Measurements from ENCODE around the gene DAAM1.

Gene DAAM1

GRCh38 chr14:59161561-59162175 is 26.8 kb upstream of the DAAM1 start:
- TF ChIP-seq, protein P1, sequence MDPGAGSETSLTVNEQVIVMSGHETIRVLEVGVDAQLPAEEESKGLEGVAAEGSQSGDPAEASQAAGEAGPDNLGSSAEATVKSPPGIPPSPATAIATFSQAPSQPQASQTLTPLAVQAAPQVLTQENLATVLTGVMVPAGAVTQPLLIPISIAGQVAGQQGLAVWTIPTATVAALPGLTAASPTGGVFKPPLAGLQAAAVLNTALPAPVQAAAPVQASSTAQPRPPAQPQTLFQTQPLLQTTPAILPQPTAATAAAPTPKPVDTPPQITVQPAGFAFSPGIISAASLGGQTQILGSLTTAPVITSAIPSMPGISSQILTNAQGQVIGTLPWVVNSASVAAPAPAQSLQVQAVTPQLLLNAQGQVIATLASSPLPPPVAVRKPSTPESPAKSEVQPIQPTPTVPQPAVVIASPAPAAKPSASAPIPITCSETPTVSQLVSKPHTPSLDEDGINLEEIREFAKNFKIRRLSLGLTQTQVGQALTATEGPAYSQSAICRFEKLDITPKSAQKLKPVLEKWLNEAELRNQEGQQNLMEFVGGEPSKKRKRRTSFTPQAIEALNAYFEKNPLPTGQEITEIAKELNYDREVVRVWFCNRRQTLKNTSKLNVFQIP (CRISPR knock-in tag; IDR thresholded peaks at IDR 0.05; ENCODE audit: borderline replicate concordance, low read depth): no peak
- TF ChIP-seq ZC3H10 (CRISPR knock-in tag; IDR thresholded peaks at IDR 0.05) (no peak), CSDC2 (CRISPR knock-in tag; IDR thresholded peaks at IDR 0.05) (no peak), ZNF70 (CRISPR knock-in tag; IDR thresholded peaks at IDR 0.05) (no peak), PPARA (CRISPR knock-in tag; IDR thresholded peaks at IDR 0.05; ENCODE audit: borderline replicate concordance) (no peak), CSRNP3 (CRISPR knock-in tag; IDR thresholded peaks at IDR 0.05) (no peak), ESRRG (CRISPR knock-in tag; IDR thresholded peaks at IDR 0.05) (no peak), GLIS3 (CRISPR knock-in tag; IDR thresholded peaks at IDR 0.05) (no peak), ARNTL (CRISPR knock-in tag; IDR thresholded peaks at IDR 0.05; ENCODE audit: borderline replicate concordance, low read depth) (no peak), PATZ1 (CRISPR knock-in tag; IDR thresholded peaks at IDR 0.05; ENCODE audit: borderline replicate concordance) (no peak), SNAI2 (CRISPR knock-in tag; IDR thresholded peaks at IDR 0.05) (no peak), RARB (CRISPR knock-in tag; IDR thresholded peaks at IDR 0.05) (no peak), BACH2 (CRISPR knock-in tag; IDR thresholded peaks at IDR 0.05; ENCODE audit: borderline replicate concordance) (no peak), TCF4 (CRISPR knock-in tag; IDR thresholded peaks at IDR 0.05; ENCODE audit: borderline replicate concordance) (no peak), ISL1 (CRISPR knock-in tag; IDR thresholded peaks at IDR 0.05) (no peak), ZNF8 (CRISPR knock-in tag; IDR thresholded peaks at IDR 0.05) (no peak)
- ATAC-seq: peak; percentile 63

DNA sequence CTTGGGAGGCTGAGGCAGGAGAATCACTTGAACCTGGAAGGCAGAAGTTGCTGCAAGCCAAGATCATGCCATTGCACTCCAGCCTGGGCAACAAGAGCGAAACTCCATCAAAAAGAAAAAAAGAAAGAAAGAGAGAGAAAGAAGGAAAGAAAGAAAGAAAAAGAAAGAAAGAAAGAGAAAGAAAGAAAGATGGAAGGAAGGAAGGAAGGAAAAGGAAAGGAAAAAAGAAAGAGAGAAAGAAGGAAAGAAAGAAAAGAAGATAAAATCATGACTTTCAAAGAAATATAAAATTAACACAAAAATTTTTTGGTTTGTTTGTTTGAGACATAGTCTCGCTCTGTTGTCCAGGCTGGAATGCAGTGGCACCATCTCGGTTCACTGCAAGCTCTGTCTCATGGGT is 22.2 kb upstream of the DAAM1 start:
- no peak for ATAC-seq
- TF ChIP-seq GLIS3 (CRISPR knock-in tag; IDR thresholded peaks at IDR 0.05): no peak
- no peak for TF ChIP-seq TSHZ2 (CRISPR knock-in tag; IDR thresholded peaks at IDR 0.05)
- no peak for TF ChIP-seq ZFP30 (CRISPR knock-in tag; IDR thresholded peaks at IDR 0.05)
- TF ChIP-seq TCF4 (CRISPR knock-in tag; IDR thresholded peaks at IDR 0.05; ENCODE audit: borderline replicate concordance): no peak
- TF ChIP-seq ISL1 (CRISPR knock-in tag; IDR thresholded peaks at IDR 0.05): no peak
- TF ChIP-seq ZNF565 (CRISPR knock-in tag; conservative IDR thresholded peaks at IDR 0.05; ENCODE audit: low read depth): no peak
- TF ChIP-seq ESRRG (CRISPR knock-in tag; IDR thresholded peaks at IDR 0.05): no peak
- no peak for TF ChIP-seq ARNTL (CRISPR knock-in tag; IDR thresholded peaks at IDR 0.05; ENCODE audit: borderline replicate concordance, low read depth)
- TF ChIP-seq ZC3H10 (CRISPR knock-in tag; IDR thresholded peaks at IDR 0.05): no peak
- no peak for TF ChIP-seq OSR1 (CRISPR knock-in tag; IDR thresholded peaks at IDR 0.05)
- TF ChIP-seq ZNF70 (CRISPR knock-in tag; IDR thresholded peaks at IDR 0.05): no peak
- TF ChIP-seq RARB (CRISPR knock-in tag; IDR thresholded peaks at IDR 0.05): no peak

GRCh38 chr14:59175404-59175803 is 13.1 kb upstream of the DAAM1 start:
- no peak for TF ChIP-seq ESRRG (CRISPR knock-in tag; IDR thresholded peaks at IDR 0.05)
- no peak for TF ChIP-seq CSDC2 (CRISPR knock-in tag; IDR thresholded peaks at IDR 0.05)
- TF ChIP-seq RARB (CRISPR knock-in tag; IDR thresholded peaks at IDR 0.05): no peak
- TF ChIP-seq PPARA (CRISPR knock-in tag; IDR thresholded peaks at IDR 0.05; ENCODE audit: borderline replicate concordance): no peak
- no peak for ATAC-seq

GRCh38 chr14:59176765-59177164 is 11.7 kb upstream of the DAAM1 start:
- ATAC-seq: no peak
- TF ChIP-seq OSR1 (CRISPR knock-in tag; IDR thresholded peaks at IDR 0.05) (no peak), PATZ1 (CRISPR knock-in tag; IDR thresholded peaks at IDR 0.05; ENCODE audit: borderline replicate concordance) (no peak), TCF4 (CRISPR knock-in tag; IDR thresholded peaks at IDR 0.05; ENCODE audit: borderline replicate concordance) (no peak), RARB (CRISPR knock-in tag; IDR thresholded peaks at IDR 0.05) (no peak), PPARA (CRISPR knock-in tag; IDR thresholded peaks at IDR 0.05; ENCODE audit: borderline replicate concordance) (no peak), GLIS3 (CRISPR knock-in tag; IDR thresholded peaks at IDR 0.05) (no peak), ISL1 (CRISPR knock-in tag; IDR thresholded peaks at IDR 0.05) (no peak), CSRNP3 (CRISPR knock-in tag; IDR thresholded peaks at IDR 0.05) (no peak), CSDC2 (CRISPR knock-in tag; IDR thresholded peaks at IDR 0.05) (no peak), ZC3H10 (CRISPR knock-in tag; IDR thresholded peaks at IDR 0.05) (no peak), ZNF70 (CRISPR knock-in tag; IDR thresholded peaks at IDR 0.05) (no peak), ZNF8 (CRISPR knock-in tag; IDR thresholded peaks at IDR 0.05) (no peak), TOX (CRISPR knock-in tag; IDR thresholded peaks at IDR 0.05; ENCODE audit: borderline replicate concordance) (no peak)

All from SK-N-SH treated with all-trans-retinoic acid at 6 μM for 48 hours (cell line).